Fibroblast of pulmonary artery (primary cell): ENCODE measurements around the gene RALY.
A peak's percentile ranks its signal among the peaks of the same experiment; 100 is the strongest.

Source experiments
- DNase-seq: peaks from one replicate; pipeline ENCODE4 v3.0.0-alpha.2; 2010; ENCODE audit warnings: low read depth
- H3K4me3 ChIP-seq: replicated peaks from 2 replicates; pipeline ENCODE4 v1.5.1; 2011; ENCODE audit warnings: low read depth, mild to moderate bottlenecking, control low read depth, low read length, moderate library complexity
- CTCF ChIP-seq: IDR thresholded peaks from 2 replicates; pipeline ENCODE4 v1.5.1; 2011; ENCODE audit warnings: mild to moderate bottlenecking, control low read depth, low read length, inconsistent platforms; ENCODE audit errors: missing control alignments

The RALY gene

GRCh38 chr20:34072778-34073177, 79.1 kb downstream of the RALY start:
- H3K4me3 ChIP-seq, result no peak overlapping the region
- no peak for DNase-seq
- no peak for TF ChIP-seq CTCF

- H3K4me3 ChIP-seq, result no peak overlapping the region
- no peak for TF ChIP-seq CTCF
- DNase-seq, result no peak
Observed at GRCh38 chr20:34074101-34074760, 80.5 kb downstream of the RALY start.

- DNase-seq, result no peak
- H3K4me3 ChIP-seq, result no peak overlapping the region
- TF ChIP-seq CTCF, result peak; percentile 10
Observed at GRCh38 chr20:34075647-34076046, 81.9 kb downstream of the RALY start.

GRCh38 chr20:34076952-34077351, 83.2 kb downstream of the RALY start:
- no peak for DNase-seq
- no peak for TF ChIP-seq CTCF

GRCh38 chr20:34078540-34078939, 84.8 kb downstream of the RALY start:
- H3K4me3 ChIP-seq, result no peak overlapping the region
- no peak for DNase-seq
- no peak for TF ChIP-seq CTCF

More at GRCh38 chr20:34076952-34077351, 83.2 kb downstream of the RALY start:
- no peak overlapping the region for H3K4me3 ChIP-seq

- no peak overlapping the region for H3K4me3 ChIP-seq
- TF ChIP-seq CTCF, result no peak
- no peak for DNase-seq
Observed at GRCh38 chr20:34079818-34080217, 86.1 kb downstream of the RALY start.

GRCh38 chr20:34082232-34082887, 88.6 kb downstream of the RALY start:
- no peak overlapping the region for H3K4me3 ChIP-seq
- DNase-seq, result no peak
- TF ChIP-seq CTCF, result no peak
